Right ventricle myocardium superior (tissue), 1 donor: ENCODE measurements around the gene GRIP2. TPM values are rescaled to one million over a fixed set of nuclear protein-coding genes. Genes with fewer than 3 reads are reported as not detected.
A peak's percentile ranks its signal among the peaks of the same experiment; 100 is the strongest.

Experiments
- ATAC-seq: fragments of 200-7000 bp; cut with Tn5 transposase; one replicate; pipeline ENCODE4 v1.9.1; 2020; ENCODE audit warnings: mild to moderate bottlenecking; ENCODE audit not compliant: poor library complexity
- DNase-seq: peaks from one replicate; pipeline ENCODE4 v3.0.0-alpha.2; 2020
- intact Hi-C: fragments of 100-400 bp; cut with DNase I; formaldehyde crosslinking; loops from one replicate; pipeline ENCODE4 v1.11.2; 2022
- total RNA-seq: library from RNA; stranded (reverse); fragmentation: NEBNext Ultra II Directional; extraction: Animal tissue kit (Norgen Biotek cat#: 25700); gene quantifications from one replicate; pipeline ENCODE4 v1.2.1, GENCODE V29; 2021
- donor health status: DM: no; HTN: yes; CAD: no; lungs with severe emphysema.

GRIP2 gene
- total RNA-seq, 1 donor from 2014 or later, result 40.1 TPM

- no peak for DNase-seq
- ATAC-seq, result no peak
- intact Hi-C loops, result no loop called here
Measured at GRCh38 chr3:14512281-14512941, 27.7 kb downstream of the GRIP2 start.

DNA sequence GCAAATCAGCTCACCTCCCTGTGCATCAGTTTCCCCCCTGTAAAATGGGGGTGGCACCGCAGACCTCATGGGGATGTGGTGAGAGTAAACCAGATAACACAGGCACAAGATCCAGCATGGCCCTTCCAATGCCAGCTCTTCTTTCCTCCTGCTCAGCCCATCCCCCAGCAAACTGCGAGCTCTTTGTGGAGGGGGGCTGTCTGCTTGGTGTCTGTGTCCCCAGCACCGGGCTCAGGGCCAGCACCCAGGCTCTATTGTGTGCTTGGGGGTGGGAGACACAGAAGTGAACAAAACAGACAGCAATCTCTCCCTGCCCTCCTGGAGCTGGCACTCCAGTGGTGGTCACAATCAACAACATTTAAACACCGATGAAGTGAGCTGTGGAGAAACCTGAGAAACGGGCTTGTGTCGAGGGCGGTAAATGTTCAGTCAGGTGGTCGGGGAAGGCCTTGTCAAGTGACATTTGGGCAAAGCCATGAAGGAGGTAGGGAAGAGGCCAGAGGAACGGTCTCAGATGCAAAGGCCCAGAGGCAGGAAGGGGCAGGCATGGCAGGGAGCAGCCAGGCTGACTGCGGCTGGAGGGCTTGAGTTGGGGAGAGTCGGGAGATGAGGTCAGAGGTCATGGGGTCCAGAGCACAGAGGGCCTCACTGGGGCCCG, 28.4 kb downstream of the GRIP2 start:
- DNase-seq (no peak), ATAC-seq (no peak)
- intact Hi-C loops, result no loop called here

DNA sequence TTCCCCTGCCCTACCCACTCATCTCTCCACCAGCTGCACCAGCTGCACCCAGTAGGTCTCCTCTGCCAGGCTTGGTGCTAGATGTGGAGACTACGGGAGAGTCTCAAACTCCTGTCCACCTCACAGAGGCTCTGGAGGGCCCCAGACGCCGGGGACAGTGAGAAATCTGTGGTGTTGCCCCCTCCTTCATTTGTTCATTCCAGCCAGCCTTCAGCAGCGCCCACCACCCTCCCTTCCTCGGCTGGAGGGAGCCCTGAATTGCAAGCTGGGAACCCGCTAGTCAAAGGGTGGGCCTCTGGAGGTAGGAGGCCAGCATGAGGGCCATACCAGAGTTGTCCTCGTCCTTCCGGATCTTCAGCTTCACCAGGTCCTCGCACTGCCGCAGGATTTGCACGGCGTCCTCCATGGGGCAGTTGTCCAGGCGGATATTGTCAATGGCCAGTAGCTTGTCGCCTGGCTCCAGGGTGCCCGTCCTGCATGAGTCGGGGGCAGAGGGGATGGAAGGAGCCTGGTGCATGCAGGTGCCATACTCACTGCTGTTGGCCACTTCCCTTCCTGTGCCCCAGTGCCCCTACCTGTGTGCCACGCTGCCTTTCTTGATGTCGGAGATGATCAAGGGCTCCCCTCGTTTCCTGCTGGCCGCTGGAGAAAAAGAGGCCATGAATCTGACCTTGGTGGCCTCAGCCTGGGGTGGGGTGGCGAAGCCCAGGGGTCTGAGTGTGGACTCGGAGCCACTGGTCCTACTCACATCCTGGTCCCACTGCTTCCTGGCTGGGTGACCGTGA, 29.1 kb downstream of the GRIP2 start:
- intact Hi-C loops, result no loop called here
- DNase-seq (no peak), ATAC-seq (no peak)

DNA sequence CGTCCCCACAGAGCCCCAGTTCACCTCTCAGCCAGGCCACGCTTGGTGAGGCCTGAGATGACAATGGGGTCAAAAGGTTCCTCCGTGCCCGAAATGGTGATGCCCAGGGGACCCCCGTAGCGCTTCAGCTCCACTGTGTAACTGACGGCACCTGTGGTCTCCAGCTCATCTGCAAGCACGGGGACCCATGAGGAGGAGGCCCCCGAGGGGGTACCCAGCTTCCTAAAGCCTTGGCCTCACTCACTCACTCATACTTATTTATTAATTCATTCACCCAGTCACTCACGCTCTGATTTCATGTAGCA, 30.4 kb downstream of the GRIP2 start:
- ATAC-seq (no peak), DNase-seq (no peak)
- intact Hi-C loops, result loop anchor here (1.0 to 10.0 kb wide), 2 partner anchors 39 to 405 kb away; no protein-coding TSS in a partner anchor

- peak; percentile 81 for ATAC-seq
- intact Hi-C loops, result loop anchor here (1.0 to 10.0 kb wide), 2 partner anchors 39 to 406 kb away; no protein-coding TSS in a partner anchor
- peak; percentile 83 for DNase-seq
Measured at GRCh38 chr3:14508966-14509795, 31.0 kb downstream of the GRIP2 start.

DNA sequence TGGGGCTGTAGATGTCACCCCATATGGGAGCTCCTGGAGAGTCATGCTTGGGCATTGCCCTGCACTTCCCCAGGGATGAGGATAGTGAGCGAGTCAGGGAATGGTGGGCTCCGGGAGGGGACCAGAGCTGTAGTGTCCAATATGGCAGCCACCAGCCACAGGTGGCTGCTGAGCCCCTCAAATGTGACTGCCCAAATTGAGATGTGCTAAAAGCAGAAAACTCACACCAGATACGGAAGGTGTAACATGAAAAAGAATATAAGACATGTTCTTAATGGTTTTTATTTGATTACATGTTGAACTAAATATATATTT, 31.7 kb downstream of the GRIP2 start:
- DNase-seq (no peak), ATAC-seq (no peak)
- intact Hi-C loops, result loop anchor here (10.0 kb wide), 1 partner anchor 406 kb away; no protein-coding TSS in a partner anchor

DNA sequence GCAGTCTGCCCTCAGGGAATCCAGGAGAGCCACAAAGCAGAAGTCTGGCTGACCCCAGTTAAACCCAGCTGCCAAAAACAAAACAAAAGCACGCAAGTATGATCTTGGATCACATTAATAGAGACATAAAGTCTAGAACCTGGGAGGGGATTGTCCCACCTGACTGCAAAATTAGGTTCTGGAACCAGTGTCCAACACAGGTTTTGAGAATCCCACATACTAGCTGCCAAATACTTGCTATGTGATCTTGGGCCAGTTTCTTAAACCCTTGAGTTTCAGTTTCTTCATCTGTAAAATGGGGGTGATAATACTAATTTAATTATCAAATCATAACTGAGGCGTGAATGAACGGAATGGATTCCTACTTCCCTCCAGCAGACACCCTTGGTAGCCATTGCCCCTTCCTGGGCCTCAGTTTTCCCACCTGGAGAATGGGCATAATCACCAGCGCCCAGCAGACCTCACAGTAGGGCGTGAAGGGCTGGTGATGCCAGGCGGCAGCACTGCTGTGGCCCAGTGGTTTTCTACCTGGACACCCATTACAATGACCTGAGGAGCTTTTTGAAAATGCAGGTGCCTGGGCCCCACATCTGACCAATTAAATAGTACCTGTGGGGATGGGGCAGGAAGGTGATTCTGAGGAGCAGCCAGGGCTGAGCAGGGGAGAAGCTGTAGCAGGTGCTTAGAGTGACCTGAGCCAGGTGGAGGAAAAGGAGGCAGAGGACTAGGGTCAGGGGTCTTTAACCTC, 32.2 kb downstream of the GRIP2 start:
- DNase-seq (no peak), ATAC-seq (no peak)
- intact Hi-C loops, result loop anchor here (10.0 kb wide), 1 partner anchor 407 kb away; no protein-coding TSS in a partner anchor

GRCh38 chr3:14507305-14507741, 32.8 kb downstream of the GRIP2 start:
- DNase-seq (no peak), ATAC-seq (no peak)
- intact Hi-C loops, result loop anchor here (10.0 kb wide), 1 partner anchor 407 kb away; no protein-coding TSS in a partner anchor

DNA sequence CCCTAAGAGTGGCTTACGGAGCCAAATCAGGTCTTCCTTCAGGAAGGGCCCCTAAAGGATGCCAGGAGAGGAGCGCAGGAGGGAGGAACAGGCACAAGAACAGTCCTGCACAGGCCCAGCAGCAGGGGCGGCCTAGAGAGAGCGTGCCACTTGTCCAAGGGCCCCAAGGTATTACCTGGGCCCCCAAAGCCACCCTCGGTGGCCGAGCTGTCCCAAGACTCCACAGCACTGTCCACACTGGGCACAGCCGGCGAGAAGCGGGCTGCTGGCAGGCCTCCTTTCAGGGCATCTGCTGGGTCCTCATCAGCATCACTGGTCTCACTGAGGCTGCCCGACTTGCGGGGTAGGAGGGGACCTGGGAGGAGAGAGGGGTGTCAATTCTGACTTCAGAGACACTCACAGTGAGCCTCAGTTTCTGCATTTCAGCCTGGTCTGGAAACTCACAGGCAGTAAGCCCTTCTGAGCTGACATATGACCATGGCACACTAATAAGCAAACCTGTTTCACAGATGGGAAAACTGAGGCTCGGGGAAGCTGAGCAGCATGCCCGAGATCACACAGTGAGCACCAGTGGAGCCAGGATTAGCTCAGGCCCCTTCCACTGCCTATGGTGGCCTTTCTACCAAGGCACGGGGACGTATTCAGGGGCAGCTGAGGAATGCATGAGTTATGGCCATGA, 33.4 kb downstream of the GRIP2 start:
- ATAC-seq, result no peak
- intact Hi-C loops, result loop anchor here (10.0 kb wide), 1 partner anchor 408 kb away; no protein-coding TSS in a partner anchor
- DNase-seq, result no peak

GRCh38 chr3:14505803-14506500, 34.2 kb downstream of the GRIP2 start:
- no peak for DNase-seq
- no peak for ATAC-seq
- intact Hi-C loops, result loop anchor here (10.0 kb wide), 1 partner anchor 409 kb away; no protein-coding TSS in a partner anchor

DNA sequence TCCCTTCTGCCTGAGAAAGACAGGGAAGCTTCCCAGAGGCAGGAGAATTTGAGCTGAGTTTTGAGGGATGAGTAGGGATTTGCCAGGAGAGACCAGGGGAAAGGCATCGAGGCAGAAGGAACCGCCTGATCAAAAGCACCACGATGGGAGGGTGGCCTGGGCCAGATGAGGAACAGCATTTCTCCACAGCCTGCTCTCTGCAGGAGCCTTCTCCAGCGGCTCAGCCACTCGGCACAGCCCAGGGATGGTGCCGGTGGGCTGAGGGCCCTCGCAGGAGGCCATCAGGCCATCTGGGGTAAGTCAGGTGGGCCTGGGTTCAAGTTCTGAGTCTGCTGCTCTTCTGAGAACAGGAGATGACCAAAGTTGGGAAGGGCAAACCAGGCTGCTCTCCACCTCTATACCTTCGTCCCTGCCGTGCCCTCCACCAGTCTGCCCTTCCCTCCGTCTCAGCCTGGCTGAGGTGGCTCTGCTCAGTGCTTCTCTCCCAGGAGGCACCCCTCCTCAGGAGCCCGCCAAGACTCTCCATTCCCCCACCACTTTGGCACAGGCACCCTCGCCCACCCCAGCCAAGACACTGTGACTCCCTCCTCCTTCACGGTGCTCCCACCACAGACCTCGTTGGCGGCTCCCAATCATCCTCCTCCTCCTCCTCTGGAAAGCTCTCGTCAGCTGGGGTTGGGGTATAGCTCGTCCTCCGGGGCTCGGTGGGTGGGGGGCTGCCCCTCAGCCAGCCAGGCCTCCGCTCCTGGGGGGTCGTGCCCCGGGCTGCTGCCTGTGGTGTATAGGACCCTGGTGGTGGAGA, 34.9 kb downstream of the GRIP2 start:
- intact Hi-C loops, result loop anchor here (10.0 kb wide), 1 partner anchor 410 kb away; no protein-coding TSS in a partner anchor
- DNase-seq, result no peak
- ATAC-seq, result no peak

DNA sequence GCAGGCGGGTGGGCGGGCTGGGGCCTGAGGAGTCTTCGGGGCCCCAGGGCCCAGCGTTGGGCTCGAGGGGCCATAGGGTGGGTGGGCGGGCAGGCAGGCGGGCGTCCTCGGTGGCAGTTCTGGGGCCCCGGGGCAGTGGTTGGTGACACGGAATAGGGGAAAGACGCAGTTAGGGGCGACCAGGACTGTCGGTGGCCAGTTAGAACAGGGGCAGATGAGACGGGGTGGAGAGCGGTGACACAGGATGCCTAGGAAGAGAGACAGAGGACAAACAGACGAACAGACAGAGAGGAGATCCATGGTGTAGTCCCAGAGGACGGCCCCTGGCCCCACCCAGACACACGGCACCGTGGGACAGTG, 36.5 kb downstream of the GRIP2 start:
- intact Hi-C loops, result loop anchor here (10.0 kb wide), 1 partner anchor 411 kb away; no protein-coding TSS in a partner anchor
- no peak for DNase-seq
- no peak for ATAC-seq

DNA sequence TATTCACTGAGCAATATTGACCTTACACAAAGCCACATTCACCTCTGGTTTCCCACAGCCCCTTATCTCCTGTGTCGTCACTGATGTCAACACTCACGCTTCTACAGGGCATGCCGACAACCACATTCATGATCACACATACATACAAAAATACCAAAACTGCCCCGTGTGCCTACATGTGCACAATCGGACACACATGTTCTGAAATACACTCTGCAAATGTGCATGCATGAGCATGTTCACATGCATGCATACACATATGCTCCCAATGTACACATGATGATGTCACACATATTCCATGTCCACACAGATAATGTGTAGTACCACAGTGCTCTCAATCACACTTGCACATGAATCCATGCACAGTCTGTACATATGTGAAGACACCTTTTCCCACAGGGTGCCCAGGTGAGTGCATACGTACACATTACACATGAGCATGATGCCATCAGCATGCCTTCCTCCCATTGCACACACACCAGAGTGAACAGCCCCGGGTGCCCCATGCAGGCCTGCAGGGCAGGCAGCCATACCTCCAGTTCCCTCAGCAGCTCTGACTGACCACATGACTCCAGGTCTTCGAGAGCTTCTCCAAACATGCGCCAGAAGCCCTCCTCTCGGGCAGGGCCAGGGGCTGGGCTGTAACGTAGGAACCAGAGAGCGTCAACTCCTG, 37.0 kb downstream of the GRIP2 start:
- no peak for ATAC-seq
- DNase-seq, result no peak
- intact Hi-C loops, result loop anchor here (10.0 kb wide), 1 partner anchor 412 kb away; no protein-coding TSS in a partner anchor

DNA sequence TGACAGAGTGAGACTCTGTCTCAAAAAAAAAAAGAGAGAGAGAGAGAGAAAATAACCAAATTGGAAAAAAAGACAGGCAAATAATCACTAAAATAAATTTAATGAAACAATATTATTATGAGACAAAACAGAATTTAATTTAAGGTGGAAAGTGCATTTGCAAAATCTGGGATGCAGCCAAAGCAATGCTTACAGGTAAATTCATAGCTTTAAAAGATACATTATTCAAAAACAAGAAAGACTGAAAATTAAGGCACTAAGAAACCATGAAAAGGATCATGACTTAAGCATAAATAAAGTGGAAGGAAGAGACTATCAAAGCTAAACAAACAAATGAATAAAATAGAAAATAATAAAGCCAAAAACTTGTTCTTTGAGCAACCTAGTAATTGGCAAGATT, 37.7 kb downstream of the GRIP2 start:
- DNase-seq (no peak), ATAC-seq (no peak)
- intact Hi-C loops, result loop anchor here (10.0 kb wide), 1 partner anchor 412 kb away; no protein-coding TSS in a partner anchor

GRCh38 chr3:14497321-14497720, 42.8 kb downstream of the GRIP2 start:
- DNase-seq, result no peak

DNA sequence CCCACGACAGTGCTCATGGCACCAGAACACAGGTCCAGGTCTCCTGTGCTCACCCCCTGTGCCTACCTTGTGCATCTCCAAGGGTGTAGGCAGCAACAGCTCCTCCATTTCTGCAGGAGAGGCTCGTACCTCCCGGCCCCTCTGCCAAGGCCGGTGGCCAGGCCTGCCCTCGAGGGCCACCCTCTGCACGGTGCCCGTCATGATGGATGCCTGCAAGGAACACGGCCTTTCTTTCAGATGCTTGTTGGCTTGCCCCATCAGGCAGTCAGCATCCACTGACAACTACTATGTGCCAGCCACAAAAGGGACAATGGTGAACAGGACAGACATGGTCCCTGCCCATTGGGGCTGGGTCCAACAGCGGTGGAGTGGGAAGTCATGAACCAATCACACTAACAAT, 43.8 kb downstream of the GRIP2 start:
- DNase-seq, result no peak
- intact Hi-C loops, result no loop called here

More at GRCh38 chr3:14497321-14497720, 42.8 kb downstream of the GRIP2 start:
- intact Hi-C loops, result no loop called here
- no peak for ATAC-seq

More for the DNA sequence above, 43.8 kb downstream of the GRIP2 start:
- no peak for ATAC-seq
